GM21717 (cell line): ENCODE data around the gene CPNE5.

Experiments
- ATAC-seq: cut with Tn5 transposase; IDR thresholded peaks from one replicate; pipeline ENCODE4 v1.9.1; 2021; ENCODE audit warnings: mild to moderate bottlenecking, moderate library complexity; ENCODE audit not compliant: unreplicated experiment

Gene CPNE5

DNA sequence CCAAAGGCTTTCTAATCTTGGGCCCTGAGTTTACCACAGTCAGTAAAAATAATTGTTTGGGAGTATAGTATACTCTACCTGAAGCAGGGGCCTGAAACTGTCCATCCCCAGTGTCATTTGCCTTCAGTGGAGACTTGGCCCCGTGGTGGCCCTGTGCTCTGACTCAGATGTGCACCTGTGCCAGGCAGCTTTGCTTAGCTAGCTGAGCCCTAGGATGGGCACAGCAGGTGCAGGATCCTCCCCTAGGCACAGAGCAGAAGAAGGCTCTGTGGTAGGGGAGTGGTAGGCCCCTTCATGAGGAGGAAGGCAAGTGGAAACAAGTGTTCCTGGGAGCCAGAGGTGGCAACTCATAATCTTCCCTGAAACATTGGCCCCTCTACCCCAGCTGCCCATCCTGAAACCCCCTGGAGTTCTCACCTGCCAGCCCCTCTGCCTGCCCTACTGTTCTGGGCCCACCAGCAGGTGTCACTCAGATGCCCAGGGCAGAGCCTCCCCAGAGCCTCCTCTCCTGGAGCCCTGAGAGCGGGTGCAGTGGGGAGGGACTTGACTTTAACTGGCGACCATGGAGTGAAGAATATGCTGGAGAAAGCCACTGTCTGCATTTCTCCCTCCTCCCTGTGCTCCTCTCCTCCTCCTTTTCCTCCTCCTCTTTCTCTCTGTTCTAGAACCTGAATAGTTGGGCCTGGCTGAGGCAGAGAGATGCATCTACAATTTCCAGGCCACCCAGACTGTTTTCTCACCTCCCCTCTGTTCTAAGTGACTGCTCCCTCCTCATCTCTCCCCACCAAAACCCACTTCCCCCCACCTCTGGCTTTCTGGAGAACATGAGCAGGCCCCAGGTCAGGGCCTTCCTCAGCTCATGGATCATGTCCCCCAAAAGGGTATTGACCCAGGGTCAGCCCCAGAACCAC lies 2.9 kb downstream of the CPNE5 start:
- no peak for ATAC-seq

DNA sequence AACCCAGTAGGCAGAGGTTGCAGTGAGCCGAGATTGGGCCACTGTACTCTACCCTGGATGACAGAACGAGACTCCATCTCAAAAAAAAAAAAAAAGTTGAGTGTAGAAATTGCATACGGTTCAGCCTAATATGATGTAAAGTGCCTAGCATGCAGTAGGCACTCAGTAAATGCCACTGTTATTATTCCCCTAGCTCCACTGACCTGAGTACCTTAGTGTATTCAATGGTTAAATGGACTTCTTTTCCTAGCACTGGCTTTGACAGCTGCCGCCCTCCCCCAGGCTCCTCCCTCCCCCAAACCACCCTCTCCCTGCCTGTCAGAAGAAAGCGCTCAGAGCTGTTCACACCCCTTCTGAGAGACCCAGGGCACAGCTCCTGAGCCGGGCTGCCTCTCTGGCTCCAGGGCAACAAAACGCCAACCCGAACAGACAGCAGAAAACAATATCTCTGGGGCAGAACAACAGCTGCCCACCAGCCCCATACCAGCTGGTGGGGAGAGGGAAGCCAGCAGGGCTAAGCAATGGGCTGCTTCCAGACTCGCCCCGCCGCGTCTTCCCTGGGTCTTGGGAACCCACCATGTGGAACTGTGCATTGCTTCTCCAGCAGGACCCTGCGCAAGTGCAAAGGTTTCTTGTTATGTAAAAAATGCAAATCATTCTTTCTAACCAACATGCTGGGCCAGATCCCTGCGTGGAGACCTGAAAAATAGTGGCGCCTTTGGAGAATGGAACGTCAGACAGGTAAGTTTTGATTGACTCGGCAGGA lies 4.5 kb downstream of the CPNE5 start:
- ATAC-seq = no peak

DNA sequence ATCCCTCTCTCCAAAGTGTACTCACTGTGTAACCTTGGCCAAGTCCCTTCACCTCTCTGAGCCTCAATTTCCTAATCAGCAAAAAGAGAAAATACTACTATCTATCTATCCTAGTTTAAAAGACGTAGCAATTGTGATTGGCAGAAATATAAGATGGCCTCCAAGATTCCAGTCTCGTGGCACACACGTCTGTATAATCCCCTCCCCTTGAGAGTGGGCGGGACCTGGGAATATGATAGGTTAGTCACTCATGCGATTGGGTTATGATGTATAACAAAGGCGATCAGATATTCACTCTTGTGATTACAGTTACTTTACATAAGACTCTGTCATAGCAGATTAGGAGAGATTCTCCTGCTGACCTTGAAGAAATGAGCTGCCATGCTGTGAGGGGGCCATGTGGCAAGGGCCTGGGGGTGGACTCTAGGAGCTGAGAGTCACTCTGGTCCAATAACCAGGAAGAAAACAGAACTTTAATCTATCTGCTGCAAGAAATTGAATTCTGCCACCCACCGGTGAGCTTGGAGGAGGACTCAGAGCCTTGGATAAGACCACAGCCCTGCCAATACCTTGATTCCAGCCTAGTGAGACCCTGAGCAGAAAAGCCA lies 6.0 kb downstream of the CPNE5 start:
- ATAC-seq = no peak

DNA sequence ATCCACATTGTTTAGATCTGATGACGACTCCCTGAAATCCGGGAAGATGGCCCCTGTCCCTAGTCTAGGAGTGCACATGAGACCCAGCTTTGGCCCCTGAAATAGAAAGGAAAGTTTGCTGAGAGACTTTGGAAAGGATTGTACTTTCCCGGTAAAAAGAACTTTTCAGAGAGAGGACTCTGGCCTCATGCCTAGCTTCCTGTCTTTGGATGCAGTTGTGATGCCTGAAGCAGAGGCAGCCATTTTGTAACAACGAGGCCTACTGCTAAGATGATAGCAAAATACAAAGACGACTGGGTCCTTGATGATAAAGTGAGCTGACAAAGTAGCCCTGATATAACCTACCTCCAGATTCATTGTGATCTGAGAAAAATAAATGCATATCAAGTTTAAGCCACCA lies 6.9 kb downstream of the CPNE5 start:
- no peak for ATAC-seq

DNA sequence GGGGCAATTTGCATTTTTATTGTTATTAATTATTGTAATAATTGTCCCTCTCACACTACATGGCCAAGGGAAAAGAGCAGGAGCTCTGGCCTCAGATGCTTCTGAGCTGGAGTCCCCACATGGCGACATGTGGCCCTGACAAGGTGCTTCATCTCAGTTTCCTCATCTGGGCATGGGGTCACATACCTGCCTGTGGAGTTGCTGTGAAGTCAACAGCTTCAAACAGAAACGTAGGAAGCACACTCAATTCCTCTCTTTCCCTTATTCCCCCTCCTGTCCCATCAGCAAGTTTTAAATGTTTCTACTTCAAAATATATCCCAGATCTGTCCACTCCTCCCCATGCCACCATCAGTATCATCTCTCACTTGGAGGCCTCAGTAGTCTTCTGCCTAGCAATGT lies 8.7 kb downstream of the CPNE5 start:
- no peak for ATAC-seq

DNA sequence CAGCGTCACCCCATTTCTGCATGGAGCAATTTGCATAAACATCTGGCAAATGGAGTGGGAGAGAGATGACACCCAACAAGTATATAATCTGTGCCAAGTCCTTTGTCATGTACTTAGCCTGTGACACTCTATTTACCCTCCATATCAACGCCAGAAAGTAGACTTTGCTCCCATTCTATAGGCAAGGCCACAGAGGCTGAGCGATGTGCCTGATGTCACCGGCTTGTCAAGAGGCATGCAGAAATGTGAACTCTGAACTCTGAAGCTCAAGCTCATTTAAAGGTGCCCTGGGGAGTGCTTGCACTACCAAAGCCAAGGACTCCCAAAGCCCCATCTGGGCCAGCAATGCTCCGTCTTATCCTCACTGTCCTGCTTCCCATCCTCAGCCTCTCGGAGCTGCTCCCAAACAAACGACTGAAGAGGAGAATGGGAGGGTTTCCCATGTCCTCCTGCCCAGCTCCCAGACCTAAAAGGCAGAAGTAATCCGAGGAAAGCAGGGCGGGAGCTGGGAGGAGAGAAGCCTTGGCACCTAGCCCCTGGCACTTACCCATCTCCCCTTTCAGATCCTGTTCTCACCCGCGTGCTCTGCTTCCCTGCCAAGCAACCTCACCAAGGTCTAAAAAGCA lies 9.2 kb downstream of the CPNE5 start:
- ATAC-seq = no peak

DNA sequence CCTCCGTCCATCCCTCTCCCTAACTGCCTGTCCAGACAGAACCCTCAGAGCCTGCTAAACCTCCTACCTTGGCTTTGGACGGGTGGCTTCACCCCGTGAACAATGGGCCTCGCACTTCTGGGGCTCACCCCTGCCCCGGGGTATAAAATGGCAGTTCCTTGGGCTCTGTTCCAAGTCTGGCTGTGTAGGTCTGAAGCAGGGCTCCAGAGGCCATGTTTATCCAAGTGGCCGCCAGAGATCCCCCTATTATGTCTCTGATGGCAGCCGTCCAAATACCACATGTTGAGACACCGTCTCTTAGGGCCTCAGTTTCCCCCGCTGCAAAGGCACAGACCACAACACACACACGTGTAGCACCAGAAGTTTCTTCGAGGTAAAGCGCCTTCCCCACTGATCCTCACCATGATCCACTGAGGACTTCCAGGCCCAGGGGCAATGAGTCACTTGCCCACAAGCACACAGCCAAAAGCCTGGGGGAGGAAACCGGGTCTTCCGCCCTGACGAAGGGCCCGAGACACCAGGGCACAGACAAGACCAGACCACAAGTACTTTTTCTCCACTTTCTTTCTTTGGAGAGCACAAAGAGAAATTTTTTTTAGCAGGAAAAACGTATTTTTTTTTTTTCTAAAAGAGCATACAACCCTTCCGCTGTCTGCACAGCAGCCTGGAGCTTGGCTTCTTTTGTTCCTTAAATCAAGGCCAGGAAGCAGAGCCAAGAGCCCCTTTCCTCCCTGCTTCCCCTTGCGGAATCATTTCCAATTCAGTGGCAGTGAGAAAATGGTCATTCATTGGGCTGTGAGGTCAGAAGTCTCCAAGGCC lies 11.8 kb downstream of the CPNE5 start:
- no peak for ATAC-seq

DNA sequence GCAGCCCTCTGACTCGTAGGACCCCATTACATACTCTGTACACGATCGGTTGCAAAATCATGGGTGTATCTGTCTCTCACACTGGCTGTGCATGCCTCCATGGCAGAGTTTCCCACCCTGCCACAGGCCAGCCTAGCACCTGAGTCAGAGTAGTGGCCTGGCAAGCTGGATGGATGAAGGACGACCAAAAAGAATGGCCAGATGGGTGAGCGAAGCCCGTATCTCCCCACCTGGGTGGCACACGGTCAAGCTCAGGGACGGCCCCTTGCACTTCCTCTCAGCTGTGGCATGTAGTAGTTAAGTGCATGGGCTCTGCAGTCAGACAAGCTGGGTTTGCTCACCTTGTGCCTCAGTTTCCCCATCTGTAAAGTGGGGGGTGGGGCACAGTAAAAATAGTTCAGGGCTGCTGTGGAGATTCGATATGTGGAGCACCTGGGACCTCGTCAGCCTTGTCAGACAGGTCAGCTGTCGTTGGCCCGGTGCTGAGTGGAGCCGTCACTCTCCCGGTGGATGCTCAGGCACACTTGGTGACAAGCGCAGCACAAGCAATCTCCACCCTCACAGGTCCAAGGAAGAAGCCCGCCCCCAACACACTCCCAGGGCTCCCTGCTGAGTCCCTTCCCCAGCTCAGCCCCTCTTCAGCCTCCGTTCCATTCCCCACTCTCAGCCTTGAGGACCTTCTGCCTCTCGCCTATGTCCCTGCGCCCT lies 12.6 kb downstream of the CPNE5 start:
- ATAC-seq = no peak

DNA sequence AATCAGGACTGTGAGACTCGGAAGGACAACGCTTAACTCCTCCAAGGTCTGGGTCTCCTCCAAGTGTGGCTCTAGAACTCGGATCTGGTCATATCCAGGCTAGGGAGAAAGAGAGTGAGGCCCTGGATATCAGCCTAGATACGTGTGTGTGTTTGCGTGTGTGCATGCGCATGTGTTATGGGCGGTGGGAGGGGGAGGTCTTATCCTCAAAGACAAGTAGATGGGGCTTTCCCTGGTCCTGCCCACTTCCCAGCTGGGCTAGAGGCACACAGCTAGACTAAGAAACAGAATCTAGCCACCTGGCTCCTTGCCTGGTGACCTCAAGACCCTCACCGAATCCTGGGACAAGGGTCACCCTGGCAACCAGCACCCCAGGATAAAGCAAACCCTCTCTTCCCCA lies 13.2 kb downstream of the CPNE5 start:
- ATAC-seq = no peak

DNA sequence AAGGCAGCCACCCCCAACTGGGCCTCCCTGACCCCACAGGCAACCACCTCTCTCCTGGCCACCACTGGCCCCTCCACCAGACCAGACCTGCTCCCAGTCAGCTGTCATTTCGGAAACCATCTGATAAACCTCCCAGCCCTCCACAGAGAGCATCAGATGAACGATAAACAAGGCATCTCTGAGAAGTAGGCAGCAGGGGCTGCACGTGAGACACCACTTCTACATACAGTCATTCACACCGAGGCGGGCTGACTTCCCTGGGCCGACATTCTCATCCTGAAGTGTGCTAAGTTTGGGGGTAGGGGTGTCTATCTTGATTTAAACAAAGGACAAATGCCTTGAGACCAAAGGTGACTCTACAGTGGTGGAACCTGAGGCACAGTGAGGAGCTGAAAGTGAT lies 13.8 kb downstream of the CPNE5 start:
- no peak for ATAC-seq

DNA sequence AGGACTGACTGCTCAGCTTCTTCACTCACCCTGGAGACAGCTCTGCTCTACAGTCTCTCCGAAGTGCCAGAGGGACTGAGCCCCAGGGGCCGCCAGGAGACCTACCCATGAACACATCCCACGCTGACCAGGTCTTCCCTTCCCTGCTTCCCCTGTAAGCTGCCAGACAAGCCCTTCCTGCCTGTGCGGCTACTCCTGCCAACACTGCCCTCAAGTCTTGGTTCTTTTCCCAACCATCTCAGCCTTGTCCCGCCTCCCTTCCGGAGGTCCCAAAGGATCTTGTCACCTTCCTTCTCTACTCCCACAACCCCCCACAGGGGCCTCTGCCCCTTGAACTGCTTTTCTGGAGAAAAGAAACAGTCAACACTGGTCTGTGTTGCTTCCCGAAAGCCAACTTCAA lies 15.0 kb downstream of the CPNE5 start:
- ATAC-seq = no peak

DNA sequence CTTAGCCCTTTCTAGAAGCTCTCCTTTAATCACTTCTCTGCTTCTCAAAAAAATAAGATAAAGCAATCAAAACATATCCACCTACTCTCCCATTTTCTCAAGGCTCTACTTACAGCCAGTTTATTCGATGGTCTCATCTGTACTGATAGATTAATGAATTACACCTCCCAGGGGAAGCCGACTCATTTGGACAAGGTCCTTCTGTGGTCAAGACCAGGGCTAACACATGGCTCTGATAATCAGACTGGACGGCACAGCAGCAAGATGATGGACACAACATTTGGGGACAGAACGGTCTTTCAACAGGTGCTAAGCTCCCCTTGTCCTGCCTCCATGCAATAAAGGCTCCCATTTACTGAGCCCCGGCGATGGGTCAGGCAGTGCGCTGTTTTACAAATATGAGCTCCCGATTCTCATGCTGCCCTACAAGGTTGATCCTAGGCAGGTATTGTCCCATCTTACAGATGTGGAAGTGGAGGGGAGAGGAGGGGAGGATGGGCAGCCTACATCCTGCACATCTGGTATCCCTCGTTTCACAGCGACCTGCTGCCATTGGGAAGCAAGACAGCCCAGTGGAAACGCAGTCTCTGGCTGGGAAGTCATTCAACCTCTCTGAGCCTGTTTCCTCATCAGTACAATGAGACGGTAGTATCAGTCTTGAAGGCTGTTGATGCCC lies 15.7 kb downstream of the CPNE5 start:
- no peak for ATAC-seq

DNA sequence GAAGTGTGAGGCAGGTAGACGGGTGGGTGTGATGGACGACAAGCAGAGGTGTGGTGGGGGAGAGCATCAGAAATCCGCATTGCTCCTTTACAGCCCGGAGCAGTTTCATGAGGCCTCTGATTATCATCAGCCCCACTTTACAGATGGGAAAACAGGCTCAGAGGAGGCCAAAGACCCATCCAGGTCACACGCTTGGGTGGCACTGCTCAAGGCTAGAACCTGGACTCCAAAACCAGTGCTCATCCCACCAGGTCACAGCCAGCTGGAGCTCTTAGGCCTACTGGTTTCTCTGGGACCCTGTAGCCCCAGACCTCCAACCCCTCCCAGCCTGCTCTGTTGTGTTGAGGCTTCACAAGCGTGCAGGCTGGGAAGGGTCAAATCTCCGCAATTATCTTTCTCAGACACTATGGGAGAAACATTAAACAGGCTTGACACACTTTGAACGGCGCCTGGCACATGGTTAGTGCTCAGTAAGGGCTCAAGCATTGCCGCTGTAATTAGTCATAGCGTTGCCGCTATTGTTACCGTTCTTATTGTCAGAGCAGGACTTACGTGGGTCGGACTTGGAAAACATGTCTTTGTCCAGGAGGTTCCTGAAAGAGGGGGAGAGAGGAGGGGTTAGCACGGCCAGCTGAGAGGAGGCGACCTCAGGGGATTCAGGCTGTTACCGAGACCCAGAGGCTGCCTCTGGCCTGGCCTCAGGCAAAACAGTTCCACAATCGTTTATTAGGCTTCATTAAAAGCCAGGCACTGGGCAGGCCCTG lies 16.6 kb downstream of the CPNE5 start:
- no peak for ATAC-seq

DNA sequence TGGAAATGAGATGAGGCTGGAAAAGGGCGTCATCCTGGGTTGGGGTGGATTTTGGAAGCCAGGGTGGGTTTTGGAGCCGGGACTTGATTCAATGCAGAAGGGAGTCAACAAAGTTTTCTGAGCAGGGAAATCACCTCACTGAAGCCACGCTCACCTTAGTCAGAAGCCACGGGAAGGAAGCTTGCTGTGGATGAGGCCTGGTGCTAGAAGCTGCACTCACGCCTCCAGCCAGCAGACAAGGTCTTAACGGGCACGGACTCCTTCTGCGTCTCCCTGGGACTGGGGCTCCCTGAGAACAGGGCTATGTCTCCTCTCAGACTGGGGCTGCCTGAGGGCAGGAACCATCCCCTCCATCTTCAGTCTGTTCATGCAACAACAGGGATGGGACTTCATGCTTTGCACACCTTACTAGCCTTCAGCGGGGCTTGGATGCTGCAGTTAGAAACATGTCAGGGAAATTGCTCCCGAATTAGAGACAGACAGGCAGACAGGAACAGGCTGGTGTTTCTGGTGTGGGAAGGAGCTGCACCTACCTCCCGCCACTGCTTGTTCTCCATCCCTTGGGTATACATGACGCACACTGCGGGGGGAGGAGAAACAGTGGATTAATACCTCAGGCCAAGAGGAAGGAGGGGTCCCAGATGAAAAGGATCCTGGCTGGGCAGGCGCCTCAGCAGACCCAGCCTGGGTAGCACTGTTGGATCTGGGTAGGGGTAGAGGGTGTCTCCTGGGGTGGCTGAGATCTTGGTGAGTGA lies 17.5 kb downstream of the CPNE5 start:
- no peak for ATAC-seq

DNA sequence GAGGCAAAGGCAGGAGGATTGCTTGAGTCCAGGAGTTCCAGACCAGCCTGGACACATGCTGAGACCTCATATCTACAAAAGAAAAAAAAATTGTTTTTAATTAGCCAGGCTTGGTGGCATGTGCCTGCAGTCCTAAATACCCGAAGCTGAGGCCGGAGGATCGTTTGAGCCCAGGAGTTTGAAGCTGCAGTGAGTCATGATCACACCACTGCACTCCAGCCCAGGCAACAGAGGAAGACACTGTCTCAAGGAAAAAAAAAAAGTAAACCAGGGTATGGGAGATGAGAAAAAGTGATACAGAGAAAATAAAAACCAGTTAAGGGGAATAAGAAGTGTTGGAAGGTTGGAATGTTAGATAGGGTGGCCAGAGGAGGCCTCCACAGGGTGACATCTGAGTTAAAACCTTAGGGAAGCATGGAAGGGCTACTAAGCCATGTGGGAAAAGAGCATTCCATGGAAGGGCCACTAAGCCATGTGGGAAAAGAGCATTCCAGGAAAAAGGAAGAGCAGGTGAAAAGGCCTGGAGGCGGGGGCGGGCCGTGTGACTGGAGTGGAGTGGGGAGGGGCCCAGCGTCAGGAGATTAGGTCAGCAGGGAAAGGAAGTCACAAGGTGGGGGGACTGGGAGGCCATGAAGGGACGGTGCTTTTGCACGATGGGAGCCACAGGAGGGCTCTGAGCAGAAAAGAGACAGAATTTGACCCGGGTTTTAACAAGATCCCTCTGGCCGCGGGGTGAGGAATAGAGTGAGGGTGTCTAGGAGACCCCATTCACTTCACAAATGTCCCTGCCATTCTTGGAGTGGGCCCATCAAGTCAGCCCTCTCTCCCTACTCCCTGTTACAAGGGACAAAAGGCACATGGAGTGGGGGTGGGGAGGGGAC lies 18.3 kb downstream of the CPNE5 start:
- ATAC-seq = no peak

DNA sequence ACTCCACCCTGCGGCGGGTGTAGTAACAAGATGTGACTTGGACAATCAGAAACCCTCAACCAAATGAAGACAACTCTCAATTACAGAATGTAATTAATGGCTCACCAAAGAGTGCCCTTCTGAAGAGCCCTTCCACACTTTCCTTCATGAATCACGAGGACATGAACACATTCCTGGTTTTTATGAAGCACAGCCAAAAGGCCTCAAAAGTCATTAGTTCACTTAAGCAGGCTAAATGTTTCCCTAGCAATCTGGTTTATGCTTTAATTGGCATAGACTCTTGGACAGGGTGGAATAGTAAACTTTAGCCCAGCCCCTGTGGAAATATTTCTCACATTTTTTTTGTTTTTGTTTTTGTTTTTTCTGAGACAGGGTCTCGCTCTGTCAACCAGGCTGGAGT lies 20.5 kb downstream of the CPNE5 start:
- no peak for ATAC-seq

DNA sequence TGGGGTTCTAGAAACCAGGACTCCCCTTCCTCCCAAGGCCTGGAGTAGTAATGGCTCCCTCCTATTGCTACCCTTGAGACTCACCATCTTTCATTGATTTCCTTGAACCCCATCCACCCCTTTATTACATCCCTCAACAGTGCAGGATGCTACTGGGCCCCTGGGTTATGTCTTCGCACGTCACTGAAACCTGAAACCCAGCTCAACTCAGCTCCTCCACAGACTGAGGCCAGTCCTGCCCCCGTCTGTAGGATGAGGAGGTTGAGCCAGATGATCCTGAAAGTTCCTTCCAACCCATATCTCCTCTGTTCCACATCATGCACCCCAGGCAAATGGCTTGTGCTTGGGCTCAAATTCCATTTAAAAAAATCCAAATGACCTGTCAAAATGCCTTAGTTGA lies 21.4 kb downstream of the CPNE5 start:
- no peak for ATAC-seq
